Measurements from ENCODE around the gene SLC25A51.
"Not testable (repeated sequence)": the region's sequence is repeated elsewhere in the genome, so short reads cannot be mapped to it uniquely, and the experiment has no call there.

Gene SLC25A51

GRCh38 chr9:37904445-37905130 lies 661 bp upstream of the SLC25A51 start:
- peak overlapping the region; percentile 83 for H3K27ac ChIP-seq (ENCODE audit: insufficient read depth, low read length, poor library complexity, severe bottlenecking)
- peak overlapping the region; percentile 83 for H3K4me3 ChIP-seq (ENCODE audit: insufficient read depth, low read depth, low read length, poor library complexity, severe bottlenecking)
- H3K36me3 ChIP-seq (ENCODE audit: control insufficient read depth, insufficient read depth, low read length): peaks cover 5% of the 10 kb centered on the region
- peaks cover 14% of the 10 kb centered on the region for H3K4me1 ChIP-seq (ENCODE audit: control insufficient read depth, insufficient read depth, low read length, poor library complexity, severe bottlenecking)
- no peaks in the 10 kb centered on the region for H3K9me3 ChIP-seq (ENCODE audit: control insufficient read depth, low read length)
- H3K27me3 ChIP-seq (replicated peaks; ENCODE audit: control insufficient read depth, insufficient read depth, low read length, poor library complexity, severe bottlenecking): no peaks in the 10 kb centered on the region
- DNase-seq: no peak

- DNase-seq: no peak
- H3K27ac ChIP-seq (ENCODE audit: insufficient read depth, low read length, poor library complexity, severe bottlenecking): peak overlapping the region; percentile 83
- H3K27me3 ChIP-seq (replicated peaks; ENCODE audit: control insufficient read depth, insufficient read depth, low read length, poor library complexity, severe bottlenecking): no peaks in the 10 kb centered on the region
- H3K4me1 ChIP-seq (ENCODE audit: control insufficient read depth, insufficient read depth, low read length, poor library complexity, severe bottlenecking): peaks cover 14% of the 10 kb centered on the region
- H3K36me3 ChIP-seq (ENCODE audit: control insufficient read depth, insufficient read depth, low read length): peaks cover 14% of the 10 kb centered on the region
- peak overlapping the region; percentile 83 for H3K4me3 ChIP-seq (ENCODE audit: insufficient read depth, low read depth, low read length, poor library complexity, severe bottlenecking)
- H3K9me3 ChIP-seq (ENCODE audit: control insufficient read depth, low read length): no peaks in the 10 kb centered on the region
Observed at GRCh38 chr9:37902796-37903646, 906 bp downstream of the SLC25A51 start.

- H3K4me3 ChIP-seq (ENCODE audit: insufficient read depth, low read depth, low read length, poor library complexity, severe bottlenecking): no peak overlapping the region
- H3K4me1 ChIP-seq (ENCODE audit: control insufficient read depth, insufficient read depth, low read length, poor library complexity, severe bottlenecking): peaks cover 14% of the 10 kb centered on the region
- DNase-seq: no peak
- H3K27me3 ChIP-seq (replicated peaks; ENCODE audit: control insufficient read depth, insufficient read depth, low read length, poor library complexity, severe bottlenecking): no peaks in the 10 kb centered on the region
- H3K36me3 ChIP-seq (ENCODE audit: control insufficient read depth, insufficient read depth, low read length): peaks cover 14% of the 10 kb centered on the region
- H3K9me3 ChIP-seq (ENCODE audit: control insufficient read depth, low read length): no peaks in the 10 kb centered on the region
- no peak overlapping the region for H3K27ac ChIP-seq (ENCODE audit: insufficient read depth, low read length, poor library complexity, severe bottlenecking)
Observed at GRCh38 chr9:37902131-37902530, 1.8 kb downstream of the SLC25A51 start.

- Histone ChIP-seq H3K27ac (ENCODE audit: insufficient read depth, low read length, poor library complexity, severe bottlenecking) (no peak overlapping the region), H3K36me3 (ENCODE audit: control insufficient read depth, insufficient read depth, low read length) (peaks cover 31% of the 10 kb centered on the region), H3K4me3 (ENCODE audit: insufficient read depth, low read depth, low read length, poor library complexity, severe bottlenecking) (no peak overlapping the region), H3K4me1 (ENCODE audit: control insufficient read depth, insufficient read depth, low read length, poor library complexity, severe bottlenecking) (peaks cover 5% of the 10 kb centered on the region), H3K9me3 (ENCODE audit: control insufficient read depth, low read length) (no peaks in the 10 kb centered on the region), H3K27me3 (replicated peaks; ENCODE audit: control insufficient read depth, insufficient read depth, low read length, poor library complexity, severe bottlenecking) (no peaks in the 10 kb centered on the region)
- no peak for DNase-seq
Observed at GRCh38 chr9:37899041-37899440, 4.9 kb downstream of the SLC25A51 start.

GRCh38 chr9:37897665-37898064 lies 6.3 kb downstream of the SLC25A51 start:
- H3K9me3 ChIP-seq (ENCODE audit: control insufficient read depth, low read length): no peaks in the 10 kb centered on the region
- no peak overlapping the region for H3K27ac ChIP-seq (ENCODE audit: insufficient read depth, low read length, poor library complexity, severe bottlenecking)
- no peaks in the 10 kb centered on the region for H3K27me3 ChIP-seq (replicated peaks; ENCODE audit: control insufficient read depth, insufficient read depth, low read length, poor library complexity, severe bottlenecking)
- peaks cover 2% of the 10 kb centered on the region for H3K4me1 ChIP-seq (ENCODE audit: control insufficient read depth, insufficient read depth, low read length, poor library complexity, severe bottlenecking)
- DNase-seq: no peak
- H3K36me3 ChIP-seq (ENCODE audit: control insufficient read depth, insufficient read depth, low read length): peaks cover 41% of the 10 kb centered on the region
- H3K4me3 ChIP-seq (ENCODE audit: insufficient read depth, low read depth, low read length, poor library complexity, severe bottlenecking): no peak overlapping the region

GRCh38 chr9:37892063-37892462 lies 11.9 kb downstream of the SLC25A51 start:
- Histone ChIP-seq H3K4me3 (ENCODE audit: insufficient read depth, low read depth, low read length, poor library complexity, severe bottlenecking) (no peak overlapping the region), H3K9me3 (ENCODE audit: control insufficient read depth, low read length) (no peaks in the 10 kb centered on the region), H3K4me1 (ENCODE audit: control insufficient read depth, insufficient read depth, low read length, poor library complexity, severe bottlenecking) (no peaks in the 10 kb centered on the region), H3K36me3 (ENCODE audit: control insufficient read depth, insufficient read depth, low read length) (peaks cover 42% of the 10 kb centered on the region), H3K27ac (ENCODE audit: insufficient read depth, low read length, poor library complexity, severe bottlenecking) (no peak overlapping the region), H3K27me3 (replicated peaks; ENCODE audit: control insufficient read depth, insufficient read depth, low read length, poor library complexity, severe bottlenecking) (no peaks in the 10 kb centered on the region)
- DNase-seq: no peak

GRCh38 chr9:37891042-37891441 lies 12.9 kb downstream of the SLC25A51 start:
- DNase-seq; H3K27me3 ChIP-seq (replicated peaks; ENCODE audit: control insufficient read depth, insufficient read depth, low read length, poor library complexity, severe bottlenecking); H3K4me3 ChIP-seq (ENCODE audit: insufficient read depth, low read depth, low read length, poor library complexity, severe bottlenecking); H3K4me1 ChIP-seq (ENCODE audit: control insufficient read depth, insufficient read depth, low read length, poor library complexity, severe bottlenecking); H3K9me3 ChIP-seq (ENCODE audit: control insufficient read depth, low read length); H3K27ac ChIP-seq (ENCODE audit: insufficient read depth, low read length, poor library complexity, severe bottlenecking): not testable (repeated sequence)
- peaks cover 35% of the 10 kb centered on the region for H3K36me3 ChIP-seq (ENCODE audit: control insufficient read depth, insufficient read depth, low read length)

- H3K27ac ChIP-seq (ENCODE audit: insufficient read depth, low read length, poor library complexity, severe bottlenecking): no peak overlapping the region
- no peaks in the 10 kb centered on the region for H3K9me3 ChIP-seq (ENCODE audit: control insufficient read depth, low read length)
- no peaks in the 10 kb centered on the region for H3K27me3 ChIP-seq (replicated peaks; ENCODE audit: control insufficient read depth, insufficient read depth, low read length, poor library complexity, severe bottlenecking)
- H3K36me3 ChIP-seq (ENCODE audit: control insufficient read depth, insufficient read depth, low read length): peaks cover 32% of the 10 kb centered on the region
- H3K4me1 ChIP-seq (ENCODE audit: control insufficient read depth, insufficient read depth, low read length, poor library complexity, severe bottlenecking): no peaks in the 10 kb centered on the region
- DNase-seq: no peak
- H3K4me3 ChIP-seq (ENCODE audit: insufficient read depth, low read depth, low read length, poor library complexity, severe bottlenecking): no peak overlapping the region
Observed at GRCh38 chr9:37889536-37889935, 14.4 kb downstream of the SLC25A51 start.

GRCh38 chr9:37887977-37888583 lies 15.8 kb downstream of the SLC25A51 start:
- not testable (repeated sequence) for H3K27ac ChIP-seq (ENCODE audit: insufficient read depth, low read length, poor library complexity, severe bottlenecking); H3K9me3 ChIP-seq (ENCODE audit: control insufficient read depth, low read length); DNase-seq; H3K4me1 ChIP-seq (ENCODE audit: control insufficient read depth, insufficient read depth, low read length, poor library complexity, severe bottlenecking); H3K4me3 ChIP-seq (ENCODE audit: insufficient read depth, low read depth, low read length, poor library complexity, severe bottlenecking); H3K27me3 ChIP-seq (replicated peaks; ENCODE audit: control insufficient read depth, insufficient read depth, low read length, poor library complexity, severe bottlenecking)
- H3K36me3 ChIP-seq (ENCODE audit: control insufficient read depth, insufficient read depth, low read length): peaks cover 26% of the 10 kb centered on the region
